Endothelial cell of umbilical vein (primary cell): Measurements from ENCODE around the gene HIVEP3. TPM values are rescaled to one million over a fixed set of nuclear protein-coding genes. Genes with fewer than 3 reads are reported as not detected.

Experiments
- BruUV-seq: library from RNA; stranded (reverse); fragments of 400-500 nt; replicated peaks from 2 replicates; lab custom pipeline; 2021; lab: Mats Ljungman, UMichigan
- CTCF ChIA-PET: fragments of 300-600, 350-600 bp; sonication (Branson Sonifier 250); formaldehyde crosslinking; loops from one replicate; lab custom pipeline; 2021; ENCODE audit warnings: antibody characterized with exemption, inconsistent platforms; lab: Charles Lee
- POLR2A ChIA-PET: fragments of 300-600, 350-600 bp; sonication (Branson Sonifier 250); formaldehyde crosslinking; loops from one replicate; lab custom pipeline; 2021; ENCODE audit warnings: antibody characterized with exemption, inconsistent platforms; lab: Charles Lee
- DNase-seq: peaks from one replicate; pipeline ENCODE4 v3.0.0-alpha.2; 2011; ENCODE audit warnings: low read depth, low spot score
- FAIRE-seq: peaks from 2 replicates; lab custom pipeline; 2011; peaks lifted over from hg19 to GRCh38; lab: Jason Lieb, UNC
- H2AFZ ChIP-seq: 2 replicates; pipeline ENCODE4 v1.6.0; 2012; ENCODE audit warnings: low read depth, low read length, control low read depth, inconsistent platforms
- H3K27ac ChIP-seq: 2 replicates; pipeline ENCODE4 v1.5.1; 2011; ENCODE audit warnings: low read depth, mild to moderate bottlenecking, control low read depth, low read length, moderate library complexity; ENCODE audit not compliant: insufficient read depth
- H3K27me3 ChIP-seq, 2 experiments: 2 replicates each; pipeline versions ENCODE4 v1.6.0 to v1.6.1; 2011; ENCODE audit warnings: low read length in 2 of 2, mixed read lengths in 1 of 2; ENCODE audit not compliant: control insufficient read depth in 2 of 2, insufficient read depth in 2 of 2
- H3K36me3 ChIP-seq, 2 experiments: 2 replicates in 1 of 2; 3 replicates in 1 of 2; pipeline ENCODE4 v1.5.1; 2011; ENCODE audit warnings: low read length in 2 of 2, mild to moderate bottlenecking in 1 of 2, moderate library complexity in 1 of 2; ENCODE audit not compliant: control insufficient read depth in 2 of 2, insufficient read depth in 2 of 2; ENCODE audit errors: extremely low read depth in 1 of 2
- H3K4me1 ChIP-seq: 3 replicates; pipeline ENCODE4 v1.5.1; 2011; ENCODE audit warnings: mild to moderate bottlenecking, low read length; ENCODE audit not compliant: control insufficient read depth, insufficient read depth; ENCODE audit errors: extremely low read depth
- H3K4me2 ChIP-seq: 2 replicates; pipeline ENCODE4 v1.6.1; 2011; ENCODE audit warnings: low read length, control low read depth, mixed read lengths; ENCODE audit not compliant: insufficient read depth
- H3K4me3 ChIP-seq, 3 experiments: fragments of 200-600 bp in 1 of 3; sonication (generic), shearing (Covaris generic) in 1 of 3; replicated peaks in 1 of 3; 2 replicates each; pipeline ENCODE4 v1.5.1; 2011 to 2016; ENCODE audit warnings: control low read depth in 3 of 3, low read length in 3 of 3, mild to moderate bottlenecking in 2 of 3, inconsistent platforms in 1 of 3, low read depth in 1 of 3, moderate library complexity in 1 of 3; ENCODE audit not compliant: insufficient read depth in 1 of 3
- H3K79me2 ChIP-seq: 2 replicates; pipeline ENCODE4 v1.6.0; 2012; ENCODE audit warnings: low read length, inconsistent platforms; ENCODE audit not compliant: control insufficient read depth, insufficient read depth
- H3K9ac ChIP-seq: replicated peaks from 2 replicates; pipeline ENCODE3; 2011; ENCODE audit warnings: low read length, control low read depth; ENCODE audit not compliant: insufficient read depth; ENCODE audit errors: extremely low read depth
- H3K9me1 ChIP-seq: replicated peaks from 3 replicates; pipeline ENCODE4 v1.6.0; 2011; ENCODE audit warnings: mild to moderate bottlenecking, low read length; ENCODE audit not compliant: control insufficient read depth, insufficient read depth; ENCODE audit errors: extremely low read depth
- H3K9me3 ChIP-seq: replicated peaks from 2 replicates; pipeline ENCODE4 v1.5.1; 2012; ENCODE audit warnings: low read length, inconsistent platforms; ENCODE audit not compliant: control insufficient read depth, insufficient read depth
- H4K20me1 ChIP-seq: replicated peaks from 2 replicates; pipeline ENCODE3; 2011; ENCODE audit warnings: mild to moderate bottlenecking, low read length; ENCODE audit not compliant: control insufficient read depth, insufficient read depth; ENCODE audit errors: extremely low read depth
- CTCF ChIP-seq, 2 donors: IDR thresholded peaks; 1 replicate in 1 of 2; 2 replicates in 1 of 2; pipeline ENCODE4 v1.5.1; 2011; ENCODE audit warnings: low read length in 2 of 2, mild to moderate bottlenecking in 2 of 2, moderate library complexity in 2 of 2, control low read depth in 1 of 2, inconsistent platforms in 1 of 2, low read depth in 1 of 2; ENCODE audit not compliant: insufficient read depth in 1 of 2; ENCODE audit errors: extremely low read depth in 1 of 2
- EZH2 ChIP-seq: IDR thresholded peaks from 2 replicates; pipeline ENCODE4 v1.6.1; 2012; ENCODE audit warnings: borderline replicate concordance, low read depth, mild to moderate bottlenecking, moderate library complexity, low read length, inconsistent platforms; ENCODE audit not compliant: severe bottlenecking
- FOS ChIP-seq: IDR thresholded peaks from 2 replicates; pipeline ENCODE4 v1.6.1; 2011; ENCODE audit warnings: mild to moderate bottlenecking, low read length, moderate library complexity, borderline replicate concordance; ENCODE audit not compliant: insufficient read depth
- GATA2 ChIP-seq: IDR thresholded peaks from 2 replicates; pipeline ENCODE4 v1.7.0; 2011; ENCODE audit warnings: low read depth, mild to moderate bottlenecking, moderate library complexity, mixed read lengths, low read length; ENCODE audit not compliant: insufficient read length, insufficient read depth
- JUN ChIP-seq: IDR thresholded peaks from 2 replicates; pipeline ENCODE4 v1.6.1; 2011; ENCODE audit warnings: borderline replicate concordance, low read depth; ENCODE audit not compliant: insufficient read length, insufficient read depth
- MAX ChIP-seq: IDR thresholded peaks from 2 replicates; pipeline ENCODE4 v1.6.1; 2011; ENCODE audit not compliant: insufficient read depth, insufficient read length
- MYC ChIP-seq: IDR thresholded peaks from one replicate; pipeline ENCODE4 v1.6.1; 2011; ENCODE audit warnings: mild to moderate bottlenecking, low read depth, low read length
- POLR2A ChIP-seq: IDR thresholded peaks from 2 replicates; pipeline ENCODE4 v1.6.1; 2012; ENCODE audit warnings: low read depth, mild to moderate bottlenecking, control low read depth, low read length
- POLR2AphosphoS5 ChIP-seq: IDR thresholded peaks from 2 replicates; pipeline ENCODE4 v1.6.1; 2012; ENCODE audit warnings: low read depth, mild to moderate bottlenecking, control low read depth, low read length, moderate library complexity; ENCODE audit not compliant: insufficient read depth
- dilution Hi-C: fragments of 300-500 bp; cut with MboI; formaldehyde crosslinking; loops from one replicate; pipeline ENCODE4 v1.15.0; 2019; ENCODE audit warnings: low sequenced_read_pairs; ENCODE audit not compliant: extremely low pct_ligation_motif_present
- intact Hi-C: fragments of 100-400 bp; cut with micrococcal nuclease; formaldehyde crosslinking; loops from one replicate; pipeline ENCODE4 v1.10.0; 2022
- polyA plus RNA-seq, 4 experiments: library from polyadenylated mRNA; depleted of rRNA in 3 of 4; stranded (reverse) in 3 of 4; unstranded in 1 of 4; fragments of >200 nt; gene quantifications; 2 replicates each; pipeline versions ENCODE4 v1.2.1 to v1.2.3, GENCODE V29; 2011 to 2012; ENCODE audit warnings: missing spikeins in 1 of 4
- total RNA-seq: library from RNA; stranded (reverse); gene quantifications from 2 replicates; pipeline ENCODE4 v1.2.3, GENCODE V29; 2021

The HIVEP3 gene
- total and polyA plus RNA-seq, 2 donors (not counting 3 experiments of a cell fraction or from before 2014, with no cell fraction given): 3.4 to 4.0 TPM

GRCh38 chr1:41639332-41639936 lies 279.3 kb downstream of the HIVEP3 start:
- H3K4me1 ChIP-seq: no peaks in the 10 kb centered on the region
- H3K9me1 ChIP-seq: no peaks in the 10 kb centered on the region
- FAIRE-seq: no peak
- H3K9ac ChIP-seq: no peak overlapping the region
- intact Hi-C loops: no loop called here
- dilution Hi-C loops: no loop called here
- no peak for DNase-seq
- no peaks in the 10 kb centered on the region for H3K79me2 ChIP-seq
- no peak overlapping the region for H2AFZ ChIP-seq
- ChIA-PET POLR2A (no interaction called here), CTCF (no interaction called here)
- no peak overlapping the region for H3K4me3 ChIP-seq
- H4K20me1 ChIP-seq: no peaks in the 10 kb centered on the region
- H3K27me3 ChIP-seq: no peaks in the 10 kb centered on the region
- no TSS peak for BruUV-seq
- H3K36me3 ChIP-seq: no peaks in the 10 kb centered on the region
- H3K27ac ChIP-seq: no peak overlapping the region
- no peak overlapping the region for H3K4me2 ChIP-seq
- TF ChIP-seq MYC (no peak), FOS (no peak), EZH2 (no peak), CTCF (IDR thresholded peaks at IDR 0.05; ENCODE audit: extremely low read depth in 1 of 2, insufficient read depth in 1 of 2, low read depth in 1 of 2, low read length in 2 of 2) (no peak), POLR2A (no peak), POLR2AphosphoS5 (no peak), GATA2 (no peak), JUN (no peak), MAX (no peak)
- no peaks in the 10 kb centered on the region for H3K9me3 ChIP-seq
